H9 (cell line): Measurements from ENCODE around the gene KRCC1. TPM values are rescaled to one million over a fixed set of nuclear protein-coding genes. Genes with fewer than 3 reads are reported as not detected.

Experiments
- DNase-seq: peaks from one replicate; pipeline ENCODE4 v3.0.0-alpha.2; 2017
- H2AFZ ChIP-seq: one replicate; pipeline ENCODE4 v1.6.1; 2013; ENCODE audit warnings: mild to moderate bottlenecking, low read length, control low read depth, moderate library complexity
- H2AK5ac ChIP-seq: 2 replicates; pipeline ENCODE4 v1.6.1; 2013; ENCODE audit warnings: low read length, control low read depth, mixed read lengths; ENCODE audit not compliant: insufficient read length
- H2BK120ac ChIP-seq: one replicate; pipeline ENCODE4 v1.6.1; 2013; ENCODE audit warnings: low read depth, mild to moderate bottlenecking, low read length, control low read depth, inconsistent platforms; ENCODE audit not compliant: poor library complexity, severe bottlenecking
- H2BK12ac ChIP-seq: 2 replicates; pipeline ENCODE4 v1.6.1; 2013; ENCODE audit warnings: low read length, control low read depth, mixed read lengths, low read depth; ENCODE audit not compliant: insufficient read length
- H2BK15ac ChIP-seq: 2 replicates; pipeline ENCODE4 v1.6.1; 2013; ENCODE audit warnings: low read depth, low read length, control low read depth
- H2BK20ac ChIP-seq: one replicate; pipeline ENCODE4 v1.6.1; 2013; ENCODE audit warnings: low read depth, mild to moderate bottlenecking, low read length, control low read depth, inconsistent platforms; ENCODE audit not compliant: poor library complexity, severe bottlenecking
- H2BK5ac ChIP-seq: 2 replicates; pipeline ENCODE4 v1.6.1; 2013; ENCODE audit warnings: low read length, control low read depth, mixed read lengths; ENCODE audit not compliant: insufficient read length
- H3K14ac ChIP-seq: 2 replicates; pipeline ENCODE4 v1.6.1; 2013; ENCODE audit warnings: low read length, control low read depth; ENCODE audit not compliant: insufficient read depth
- H3K18ac ChIP-seq: 2 replicates; pipeline ENCODE4 v1.6.1; 2013; ENCODE audit warnings: low read depth, mild to moderate bottlenecking, mixed read lengths, low read length, control low read depth; ENCODE audit not compliant: insufficient read length
- H3K23ac ChIP-seq: 2 replicates; pipeline ENCODE4 v1.6.1; 2013; ENCODE audit warnings: low read length, control low read depth, mixed read lengths, low read depth; ENCODE audit not compliant: insufficient read length
- H3K23me2 ChIP-seq: 2 replicates; pipeline ENCODE4 v1.6.1; 2013; ENCODE audit warnings: low read depth, mild to moderate bottlenecking, mixed read lengths, low read length, control low read depth; ENCODE audit not compliant: insufficient read length, poor library complexity, severe bottlenecking
- H3K27ac ChIP-seq: 2 replicates; pipeline ENCODE4 v1.5.1; 2013; ENCODE audit warnings: low read length, control low read depth, mixed read lengths, low read depth; ENCODE audit not compliant: insufficient read length
- H3K27me3 ChIP-seq: 2 replicates; pipeline ENCODE4 v1.6.1; 2013; ENCODE audit warnings: low read length, control low read depth, inconsistent platforms; ENCODE audit not compliant: insufficient read depth
- H3K4ac ChIP-seq: 2 replicates; pipeline ENCODE4 v1.6.1; 2013; ENCODE audit warnings: low read depth, mild to moderate bottlenecking, control low read depth, inconsistent platforms, low read length, moderate library complexity
- H3K4me1 ChIP-seq: 2 replicates; pipeline ENCODE4 v1.6.1; 2013; ENCODE audit warnings: low read length, control low read depth, inconsistent platforms; ENCODE audit not compliant: insufficient read depth
- H3K4me2 ChIP-seq: 2 replicates; pipeline ENCODE4 v1.6.1; 2013; ENCODE audit warnings: low read length, control low read depth, mixed read lengths; ENCODE audit not compliant: insufficient read length, insufficient read depth
- H3K56ac ChIP-seq: 2 replicates; pipeline ENCODE4 v1.6.1; 2013; ENCODE audit warnings: low read depth, mild to moderate bottlenecking, mixed read lengths, low read length, control low read depth; ENCODE audit not compliant: insufficient read length
- H3K79me1 ChIP-seq: 2 replicates; pipeline ENCODE4 v1.6.1; 2013; ENCODE audit warnings: low read depth, mild to moderate bottlenecking, moderate library complexity, low read length, control low read depth, inconsistent platforms; ENCODE audit not compliant: insufficient read depth, poor library complexity, severe bottlenecking
- H3K79me2 ChIP-seq: 2 replicates; pipeline ENCODE4 v1.6.1; 2013; ENCODE audit warnings: low read length, control low read depth, inconsistent platforms; ENCODE audit not compliant: insufficient read depth
- H3K9ac ChIP-seq: 2 replicates; pipeline ENCODE4 v1.6.1; 2013; ENCODE audit warnings: low read length, control low read depth, mixed read lengths; ENCODE audit not compliant: insufficient read length; ENCODE audit errors: extremely low read depth
- H3K9me3 ChIP-seq: one replicate; pipeline ENCODE4 v1.6.1; 2013; ENCODE audit warnings: low read depth, low read length, inconsistent platforms; ENCODE audit not compliant: control insufficient read depth
- H3T11ph ChIP-seq: one replicate; pipeline ENCODE4 v1.6.1; 2013; ENCODE audit warnings: mild to moderate bottlenecking, low read length, control low read depth, inconsistent platforms
- H4K20me1 ChIP-seq: one replicate; pipeline ENCODE4 v1.6.1; 2013; ENCODE audit not compliant: control insufficient read depth, insufficient read length, insufficient read depth
- H4K5ac ChIP-seq: 2 replicates; pipeline ENCODE4 v1.6.1; 2013; ENCODE audit warnings: low read depth, mild to moderate bottlenecking, mixed read lengths, low read length, control low read depth; ENCODE audit not compliant: insufficient read length
- H4K8ac ChIP-seq: replicated peaks from 2 replicates; pipeline ENCODE4 v1.6.1; 2013; ENCODE audit warnings: low read length, control low read depth, mixed read lengths, low read depth; ENCODE audit not compliant: insufficient read length
- H4K91ac ChIP-seq: 2 replicates; pipeline ENCODE4 v1.6.1; 2013; ENCODE audit warnings: low read depth, mild to moderate bottlenecking, moderate library complexity, mixed read lengths, low read length, control low read depth; ENCODE audit not compliant: insufficient read length
- H3K27ac Mint-ChIP-seq, 3 experiments: 2 replicates in 2 of 3; 3 replicates in 1 of 3; pipeline ENCODE4 v1.8.0; 2020 to 2021; ENCODE audit warnings: mixed read lengths in 3 of 3, mild to moderate bottlenecking in 1 of 3, moderate library complexity in 1 of 3
- H3K27me3 Mint-ChIP-seq: 2 replicates; pipeline ENCODE4 v1.8.0; 2021; ENCODE audit warnings: low read depth, mild to moderate bottlenecking, moderate library complexity, mixed read lengths
- H3K36me3 Mint-ChIP-seq, 3 experiments: 2 replicates in 2 of 3; 3 replicates in 1 of 3; pipeline ENCODE4 v1.8.0; 2020 to 2021; ENCODE audit warnings: low read depth in 3 of 3, mixed read lengths in 3 of 3; ENCODE audit not compliant: insufficient read depth in 1 of 3
- H3K4me1 Mint-ChIP-seq, 2 experiments: 2 replicates each; pipeline ENCODE4 v1.8.0; 2020; ENCODE audit warnings: mixed read lengths in 2 of 2
- H3K4me3 Mint-ChIP-seq, 2 experiments: 2 replicates in 1 of 2; 3 replicates in 1 of 2; pipeline ENCODE4 v1.8.0; 2020 to 2021; ENCODE audit warnings: mild to moderate bottlenecking in 2 of 2, mixed read lengths in 2 of 2, moderate library complexity in 1 of 2
- H3K9me3 Mint-ChIP-seq, 2 experiments: 2 replicates in 1 of 2; 3 replicates in 1 of 2; pipeline ENCODE4 v1.8.0; 2020; ENCODE audit warnings: mild to moderate bottlenecking in 2 of 2, mixed read lengths in 2 of 2, moderate library complexity in 1 of 2
- WGBS: extraction: QIAGEN DNeasy Blood & Tissue Kit; methylation state at CpG from one replicate; pipeline ENCODE4 v1.1.7; 2013; ENCODE audit warnings: missing lambda C conversion rate, low lambda C conversion rate, mixed read lengths; ENCODE audit not compliant: insufficient read length; ENCODE audit errors: extremely low coverage; 5-methylcytosine and 5-hydroxymethylcytosine counted together
- total RNA-seq: library from RNA; stranded (reverse); gene quantifications from 2 replicates; pipeline ENCODE4 v1.2.1, GENCODE V29; 2021
- TF ChIP-seq, protein P1 (sequence below): fragments of 200-600 bp; sonication (generic); conservative IDR thresholded peaks from 3 replicates; pipeline ENCODE4 v1.8.0; 2021; ENCODE audit warnings: antibody characterized with exemption, mild to moderate bottlenecking

The KRCC1 gene
- total RNA-seq, 1 experiment from 2014 or later, result 8.2 TPM

DNA sequence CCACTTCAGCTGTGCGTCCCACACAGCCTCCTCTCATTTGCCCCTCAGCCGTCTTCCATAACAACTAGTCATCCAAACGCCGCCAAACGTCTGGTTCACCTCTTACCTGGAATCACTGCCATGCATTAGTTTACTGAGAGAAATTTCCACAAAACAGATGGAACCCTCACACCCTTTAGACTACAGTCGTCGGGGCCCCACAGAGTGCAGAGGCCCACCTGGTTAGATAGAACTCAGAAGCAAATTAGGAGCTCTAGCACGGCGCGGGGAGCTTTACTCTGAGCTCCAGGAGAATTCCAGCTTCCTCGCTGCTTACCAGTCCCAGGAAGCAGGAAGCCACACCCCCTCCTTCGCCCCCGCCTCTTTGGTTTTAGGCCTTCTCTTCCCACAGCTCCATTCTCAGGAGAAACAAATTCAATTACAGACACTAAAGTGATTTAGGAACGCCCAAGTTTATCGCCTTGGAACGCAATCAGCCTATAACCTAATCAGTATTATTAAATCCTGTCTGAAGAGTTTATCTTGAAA lies 48.6 kb downstream of the KRCC1 start:
- no peaks in the 10 kb centered on the region for H3K9me3 Mint-ChIP-seq
- no CpG with 5 or more reads among the region's 16 CpGs for whole genome bisulfite sequencing
- no peaks in the 10 kb centered on the region for H3K27me3 ChIP-seq
- H2AFZ ChIP-seq, result peak overlapping the region; percentile 27
- no peak overlapping the region for H2BK20ac ChIP-seq
- no peaks in the 10 kb centered on the region for H3K79me2 ChIP-seq
- no peak overlapping the region for H4K5ac ChIP-seq
- no peak overlapping the region for H3K14ac ChIP-seq
- H3K4me2 ChIP-seq, result no peak overlapping the region
- H2BK5ac ChIP-seq, result no peak overlapping the region
- no peaks in the 10 kb centered on the region; the same call in 1 of the 2 replicates for H3K27me3 Mint-ChIP-seq
- H3K4me3 Mint-ChIP-seq, result no peak overlapping the region; a peak in 1 of 5 replicates
- H3K36me3 Mint-ChIP-seq, result no peaks in the 10 kb centered on the region; a peak in 1 of 7 replicates
- no peaks in the 10 kb centered on the region; the same call in 1 of the 2 replicates for H3K4me1 ChIP-seq
- H3K9me3 ChIP-seq, result no peaks in the 10 kb centered on the region
- no peak overlapping the region for H3T11ph ChIP-seq
- no peak overlapping the region for H3K23ac ChIP-seq
- H3K27ac Mint-ChIP-seq, result peak overlapping the region in 1 of 3 experiments; percentile 44; a peak in 2 of 7 replicates
- DNase-seq, result peak; percentile 78
- H2BK15ac ChIP-seq, result no peak overlapping the region
- no peak overlapping the region for H4K91ac ChIP-seq
- H3K56ac ChIP-seq, result no peak overlapping the region
- H2AK5ac ChIP-seq, result no peak overlapping the region
- no peaks in the 10 kb centered on the region for H4K20me1 ChIP-seq
- no peak overlapping the region for H3K4ac ChIP-seq
- H4K8ac ChIP-seq, result no peak overlapping the region
- H3K18ac ChIP-seq, result no peak overlapping the region
- no peak overlapping the region for H2BK12ac ChIP-seq
- no peak overlapping the region for H2BK120ac ChIP-seq
- H3K27ac ChIP-seq, result no peak overlapping the region
- no peaks in the 10 kb centered on the region for H3K79me1 ChIP-seq
- no peaks in the 10 kb centered on the region for H3K23me2 ChIP-seq
- peaks cover 20 to 29% of the 10 kb centered on the region in 2 experiments for H3K4me1 Mint-ChIP-seq
- TF ChIP-seq, protein P1, sequence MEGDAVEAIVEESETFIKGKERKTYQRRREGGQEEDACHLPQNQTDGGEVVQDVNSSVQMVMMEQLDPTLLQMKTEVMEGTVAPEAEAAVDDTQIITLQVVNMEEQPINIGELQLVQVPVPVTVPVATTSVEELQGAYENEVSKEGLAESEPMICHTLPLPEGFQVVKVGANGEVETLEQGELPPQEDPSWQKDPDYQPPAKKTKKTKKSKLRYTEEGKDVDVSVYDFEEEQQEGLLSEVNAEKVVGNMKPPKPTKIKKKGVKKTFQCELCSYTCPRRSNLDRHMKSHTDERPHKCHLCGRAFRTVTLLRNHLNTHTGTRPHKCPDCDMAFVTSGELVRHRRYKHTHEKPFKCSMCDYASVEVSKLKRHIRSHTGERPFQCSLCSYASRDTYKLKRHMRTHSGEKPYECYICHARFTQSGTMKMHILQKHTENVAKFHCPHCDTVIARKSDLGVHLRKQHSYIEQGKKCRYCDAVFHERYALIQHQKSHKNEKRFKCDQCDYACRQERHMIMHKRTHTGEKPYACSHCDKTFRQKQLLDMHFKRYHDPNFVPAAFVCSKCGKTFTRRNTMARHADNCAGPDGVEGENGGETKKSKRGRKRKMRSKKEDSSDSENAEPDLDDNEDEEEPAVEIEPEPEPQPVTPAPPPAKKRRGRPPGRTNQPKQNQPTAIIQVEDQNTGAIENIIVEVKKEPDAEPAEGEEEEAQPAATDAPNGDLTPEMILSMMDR, result no peak
- H3K9ac ChIP-seq, result no peak overlapping the region
